Measurements from ENCODE around the gene TKT.
"Not testable (repeated sequence)": the region's sequence is repeated elsewhere in the genome, so short reads cannot be mapped to it uniquely, and the experiment has no call there.

TKT gene, protein sequence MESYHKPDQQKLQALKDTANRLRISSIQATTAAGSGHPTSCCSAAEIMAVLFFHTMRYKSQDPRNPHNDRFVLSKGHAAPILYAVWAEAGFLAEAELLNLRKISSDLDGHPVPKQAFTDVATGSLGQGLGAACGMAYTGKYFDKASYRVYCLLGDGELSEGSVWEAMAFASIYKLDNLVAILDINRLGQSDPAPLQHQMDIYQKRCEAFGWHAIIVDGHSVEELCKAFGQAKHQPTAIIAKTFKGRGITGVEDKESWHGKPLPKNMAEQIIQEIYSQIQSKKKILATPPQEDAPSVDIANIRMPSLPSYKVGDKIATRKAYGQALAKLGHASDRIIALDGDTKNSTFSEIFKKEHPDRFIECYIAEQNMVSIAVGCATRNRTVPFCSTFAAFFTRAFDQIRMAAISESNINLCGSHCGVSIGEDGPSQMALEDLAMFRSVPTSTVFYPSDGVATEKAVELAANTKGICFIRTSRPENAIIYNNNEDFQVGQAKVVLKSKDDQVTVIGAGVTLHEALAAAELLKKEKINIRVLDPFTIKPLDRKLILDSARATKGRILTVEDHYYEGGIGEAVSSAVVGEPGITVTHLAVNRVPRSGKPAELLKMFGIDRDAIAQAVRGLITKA

DNA sequence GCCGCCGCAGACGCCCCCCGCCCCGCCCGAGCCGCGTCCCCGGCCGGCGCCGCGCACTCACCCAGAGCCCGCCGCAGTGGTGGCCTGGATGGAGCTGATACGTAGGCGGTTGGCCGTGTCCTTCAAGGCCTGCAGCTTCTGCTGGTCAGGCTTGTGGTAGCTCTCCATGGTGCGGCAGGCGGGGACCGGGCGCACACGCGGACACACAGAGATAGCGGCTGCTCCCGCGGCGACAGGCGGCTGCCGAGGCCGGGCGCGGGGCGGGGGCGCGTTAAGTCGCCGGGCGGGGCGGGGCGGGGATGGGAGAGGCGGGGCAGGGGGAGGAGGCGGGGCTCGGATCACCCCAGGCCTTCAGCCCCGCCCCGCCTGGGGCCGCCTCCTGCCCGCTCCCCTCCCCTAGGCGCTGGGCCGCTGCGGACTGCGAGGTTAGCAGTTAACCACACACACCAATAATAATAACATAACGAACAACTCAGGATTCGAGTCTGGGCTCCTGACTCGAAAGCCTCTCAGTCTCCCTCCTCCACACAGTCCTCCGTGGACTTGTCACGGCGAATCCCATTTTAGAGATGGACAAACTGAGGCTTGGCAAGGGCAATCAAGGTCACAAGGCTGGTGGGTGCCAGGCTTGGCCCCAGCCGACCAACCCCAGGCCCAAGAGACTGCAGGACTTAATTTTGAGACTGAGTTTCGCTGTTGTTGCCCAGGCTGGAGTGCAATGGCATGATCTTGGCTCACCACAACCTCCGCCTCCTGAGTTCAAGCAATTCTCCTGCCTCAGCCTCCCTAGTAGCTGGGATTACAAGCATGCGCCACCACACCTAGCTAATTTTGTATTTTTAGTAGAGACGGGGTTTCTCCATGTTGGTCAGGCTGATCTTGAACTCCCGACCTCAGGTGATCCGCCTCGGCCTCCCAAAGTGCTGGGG lies at the start of gene TKT:
Gene TKT (minus strand): TSS at position 248 of the 929 bp plus-strand sequence. CDS start 80 bp downstream, at position 168.
- peak; percentile 88 for DNase-seq

DNA sequence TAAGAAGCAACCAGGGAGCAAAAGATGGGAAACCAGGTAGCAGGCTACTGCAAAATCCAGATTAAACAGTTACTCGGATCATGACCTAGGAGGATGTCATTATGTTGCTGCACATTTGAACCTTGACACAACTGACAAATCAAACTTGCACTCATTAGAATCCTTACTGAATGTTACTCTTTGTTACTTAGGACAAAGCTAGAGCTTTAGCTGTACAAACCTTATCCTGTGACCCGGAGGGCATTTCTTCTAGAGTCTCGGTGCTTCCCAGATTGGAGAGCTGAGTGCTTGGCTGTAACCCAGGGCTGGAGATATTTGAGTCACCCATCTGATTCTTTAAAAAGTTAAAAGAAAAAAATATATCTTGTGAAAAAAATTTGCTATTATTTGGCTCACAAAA lies 48.1 kb upstream of the TKT start:
- DNase-seq, result no peak

DNA sequence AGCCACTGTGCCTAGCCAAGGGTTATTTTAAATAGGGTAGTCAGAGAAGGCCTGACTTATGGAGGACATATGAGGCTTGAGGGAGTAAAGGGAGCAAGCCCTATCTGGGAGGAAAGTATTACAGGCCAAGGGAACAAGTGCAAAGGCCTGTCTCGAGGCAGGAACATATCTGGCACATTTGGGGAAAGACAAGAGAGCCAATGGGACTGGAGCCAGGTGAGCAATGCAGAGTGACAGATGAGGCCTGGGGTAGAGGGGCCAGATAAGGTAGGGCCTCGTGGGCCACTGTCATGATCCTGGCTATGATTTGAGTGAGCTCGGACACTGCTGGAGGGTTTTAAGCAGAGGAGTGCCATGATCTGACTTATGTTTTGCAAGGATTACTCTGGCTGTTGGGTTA lies 47.7 kb upstream of the TKT start:
- DNase-seq, result no peak

- no peak for DNase-seq
Measured at GRCh38 chr3:53300826-53301225, 45.0 kb upstream of the TKT start.

DNA sequence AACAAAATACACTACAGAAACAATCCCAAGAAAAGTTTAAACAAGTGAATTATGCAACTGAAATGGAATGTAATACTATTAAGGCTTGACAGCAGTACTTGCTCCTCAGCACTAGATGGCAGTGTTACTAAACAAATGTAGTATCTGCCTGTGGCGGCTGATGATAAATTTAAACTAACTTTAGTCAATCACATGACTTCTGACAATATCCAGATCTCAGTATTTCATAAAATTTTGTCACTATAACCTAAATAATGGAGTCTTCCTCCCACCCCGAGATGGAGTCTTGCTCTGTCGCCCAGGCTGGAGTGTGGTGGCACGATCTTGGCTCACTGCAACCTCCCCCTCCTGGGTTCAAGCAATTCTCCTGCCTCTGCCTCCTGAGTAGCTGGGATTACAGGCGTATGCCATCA lies 43.8 kb upstream of the TKT start:
- DNase-seq, result not testable (repeated sequence)

GRCh38 chr3:53295410-53295809 lies 39.6 kb upstream of the TKT start:
- no peak for DNase-seq

- DNase-seq, result no peak
Measured at GRCh38 chr3:53293867-53294266, 38.0 kb upstream of the TKT start.

GRCh38 chr3:53288214-53288613 lies 32.4 kb upstream of the TKT start:
- DNase-seq, result no peak

DNA sequence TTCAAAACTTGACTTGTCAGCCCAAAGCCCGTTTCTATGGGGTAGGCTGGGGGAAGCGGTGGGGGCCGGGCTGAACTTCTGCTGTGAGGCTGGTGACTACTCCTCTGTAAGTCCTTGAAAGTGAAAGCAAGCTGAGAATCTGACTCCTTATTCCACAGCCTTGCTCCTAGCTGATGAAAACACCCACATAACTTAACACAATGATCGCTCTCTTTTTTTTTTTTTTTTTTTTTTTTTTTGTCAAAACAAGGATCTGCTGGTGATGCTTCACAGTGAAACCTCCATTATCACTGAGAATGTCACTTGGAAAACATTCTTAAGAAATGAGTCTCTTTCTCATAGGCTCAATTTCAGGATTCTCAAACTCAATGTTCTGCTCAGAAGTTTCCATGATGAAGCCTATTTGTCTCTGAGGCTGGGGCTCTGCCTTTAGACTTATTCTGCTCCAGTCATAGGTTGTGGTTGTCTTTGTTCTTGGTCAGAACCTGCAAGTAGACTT lies 31.4 kb upstream of the TKT start:
- DNase-seq, result no peak

DNA sequence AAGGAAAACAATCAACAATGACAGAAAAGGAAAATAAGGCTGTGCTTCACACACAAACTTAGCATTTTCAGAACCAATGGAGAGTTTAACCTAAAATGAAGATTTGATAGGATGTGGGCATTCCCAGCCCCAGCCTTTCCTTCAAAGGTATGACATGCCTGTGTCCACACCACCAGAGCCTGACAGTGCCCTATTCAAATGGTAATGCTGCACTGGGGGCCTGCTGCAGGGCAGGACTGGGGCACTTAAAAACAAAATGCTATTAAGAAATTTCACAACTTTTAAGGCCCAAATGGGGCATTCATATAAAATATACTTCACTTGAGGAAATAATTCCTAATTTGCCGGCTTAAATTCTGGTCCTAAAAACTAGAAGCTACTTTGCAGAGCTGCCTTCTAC lies 30.9 kb upstream of the TKT start:
- no peak for DNase-seq

GRCh38 chr3:53282581-53282980 lies 26.8 kb upstream of the TKT start:
- DNase-seq, result no peak

DNA sequence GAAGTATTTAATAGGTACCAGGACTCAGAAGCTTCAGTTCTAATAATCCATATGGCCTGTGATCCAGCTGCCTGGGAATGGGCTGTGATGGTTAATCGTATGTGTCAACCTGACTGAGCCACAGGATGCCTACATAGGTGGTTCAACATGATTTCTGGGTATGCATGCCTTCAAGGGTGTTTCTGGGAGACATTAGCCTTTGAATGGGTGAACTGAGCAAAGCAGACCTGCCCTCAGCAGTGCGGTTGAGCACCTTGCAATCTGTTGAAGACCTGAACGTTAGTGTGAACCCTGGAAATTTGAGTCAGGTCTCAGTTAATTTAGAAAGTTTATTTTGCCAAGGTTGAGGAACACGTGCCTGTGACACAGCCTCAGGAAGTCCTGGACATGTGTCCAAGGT lies 22.8 kb upstream of the TKT start:
- no peak for DNase-seq

DNA sequence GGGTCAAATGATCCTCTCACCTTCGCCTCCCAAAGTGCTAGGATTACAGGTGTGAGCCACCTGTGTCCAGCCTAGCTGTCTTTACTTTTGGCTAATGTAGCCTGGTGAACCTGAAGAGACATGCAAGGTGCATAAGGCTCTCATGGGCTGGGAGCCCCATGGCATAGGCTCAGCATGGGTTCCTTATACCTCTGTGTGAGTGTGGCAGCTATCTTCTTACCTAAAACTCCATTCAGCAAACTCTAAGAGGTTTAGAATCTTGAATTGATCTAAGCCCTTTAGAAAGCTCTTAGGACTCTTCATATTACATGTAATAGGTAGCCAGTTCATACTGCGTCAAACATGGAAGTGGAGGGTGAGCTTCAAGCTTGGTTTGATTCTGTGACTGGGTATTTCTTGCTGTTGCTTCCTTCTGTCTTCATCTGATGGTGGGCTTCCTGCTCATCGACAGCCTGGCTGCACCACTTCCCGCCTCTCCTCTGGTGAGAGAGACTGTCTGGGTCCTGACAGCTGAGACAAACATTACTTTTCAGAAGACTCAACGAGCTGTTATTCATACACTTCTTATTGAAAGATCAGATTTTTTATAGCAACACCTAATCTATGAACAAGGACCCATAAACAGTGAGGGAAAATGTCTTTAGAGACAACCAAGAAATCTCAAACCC lies 19.2 kb upstream of the TKT start:
- no peak for DNase-seq

GRCh38 chr3:53273146-53273670 lies 17.4 kb upstream of the TKT start:
- no peak for DNase-seq

- DNase-seq, result peak; percentile 59
Measured at GRCh38 chr3:53269888-53270880, 14.4 kb upstream of the TKT start.

GRCh38 chr3:53269193-53269592 lies 13.4 kb upstream of the TKT start:
- DNase-seq, result not testable (repeated sequence)

DNA sequence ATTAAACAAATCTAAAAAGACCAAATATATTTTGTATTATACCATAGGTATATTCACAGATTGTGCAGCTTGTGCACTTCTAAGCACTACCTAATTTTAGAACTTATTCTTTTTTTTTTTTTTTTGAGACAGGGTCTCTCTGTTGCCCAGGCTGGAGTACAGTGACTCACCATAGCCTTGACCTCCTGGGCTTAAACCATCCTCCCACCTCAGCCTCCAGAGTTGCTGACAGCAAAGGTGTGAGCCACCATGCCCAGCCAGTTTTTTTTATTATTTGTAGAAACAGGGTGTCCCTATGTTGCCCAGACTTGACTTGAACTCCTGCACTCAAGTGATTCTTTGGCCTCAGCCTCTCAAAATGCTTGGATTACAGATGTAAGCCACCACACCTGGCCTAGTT lies 11.9 kb upstream of the TKT start:
- no peak for DNase-seq

- no peak for DNase-seq
Measured at GRCh38 chr3:53264718-53265117, 8.9 kb upstream of the TKT start.

- DNase-seq, result no peak
Measured at GRCh38 chr3:53263907-53264306, 8.1 kb upstream of the TKT start.

GRCh38 chr3:53261712-53262111 lies 5.9 kb upstream of the TKT start:
- DNase-seq, result peak; percentile 18

- no peak for DNase-seq
Measured at GRCh38 chr3:53260286-53260785, 4.5 kb upstream of the TKT start.

Data from right forelimb (tissue), 1 donor.